Retinal pigment epithelial cell (primary cell): ENCODE data around the gene CPSF3.

Experiments used
- DNase-seq: peaks from one replicate; pipeline ENCODE4 v3.0.0-alpha.2; 2010; ENCODE audit warnings: low read depth
- H3K4me3 ChIP-seq: 2 replicates; pipeline ENCODE4 v1.5.1; 2011; ENCODE audit warnings: mild to moderate bottlenecking, low read length, control low read depth, moderate library complexity
- TF ChIP-seq, protein P1 (sequence below): conservative IDR thresholded peaks from 2 replicates; pipeline ENCODE4 v1.5.1; 2011; ENCODE audit warnings: low read depth, low read length, control low read depth, inconsistent platforms

Gene CPSF3

DNA sequence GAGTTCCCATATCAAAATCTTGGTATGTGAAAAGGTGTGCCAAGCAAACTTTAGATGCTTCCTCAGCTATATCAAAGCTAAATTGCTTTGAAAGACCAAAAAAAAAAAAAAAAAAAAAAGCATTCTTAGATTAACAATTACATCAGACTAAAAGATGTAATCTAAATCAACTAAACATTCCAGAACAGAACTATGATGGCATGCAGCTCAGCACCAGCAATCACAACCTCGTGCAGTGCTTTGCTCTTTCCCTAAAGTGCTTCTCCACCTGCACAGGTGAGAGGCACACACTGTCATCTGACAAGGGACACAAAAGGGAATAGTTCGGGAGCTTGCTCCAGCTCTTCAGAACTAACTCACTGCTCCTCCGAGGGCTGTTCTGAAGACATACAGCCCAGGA, 94.7 kb downstream of the CPSF3 start:
- no peak for DNase-seq
- TF ChIP-seq, protein P1, sequence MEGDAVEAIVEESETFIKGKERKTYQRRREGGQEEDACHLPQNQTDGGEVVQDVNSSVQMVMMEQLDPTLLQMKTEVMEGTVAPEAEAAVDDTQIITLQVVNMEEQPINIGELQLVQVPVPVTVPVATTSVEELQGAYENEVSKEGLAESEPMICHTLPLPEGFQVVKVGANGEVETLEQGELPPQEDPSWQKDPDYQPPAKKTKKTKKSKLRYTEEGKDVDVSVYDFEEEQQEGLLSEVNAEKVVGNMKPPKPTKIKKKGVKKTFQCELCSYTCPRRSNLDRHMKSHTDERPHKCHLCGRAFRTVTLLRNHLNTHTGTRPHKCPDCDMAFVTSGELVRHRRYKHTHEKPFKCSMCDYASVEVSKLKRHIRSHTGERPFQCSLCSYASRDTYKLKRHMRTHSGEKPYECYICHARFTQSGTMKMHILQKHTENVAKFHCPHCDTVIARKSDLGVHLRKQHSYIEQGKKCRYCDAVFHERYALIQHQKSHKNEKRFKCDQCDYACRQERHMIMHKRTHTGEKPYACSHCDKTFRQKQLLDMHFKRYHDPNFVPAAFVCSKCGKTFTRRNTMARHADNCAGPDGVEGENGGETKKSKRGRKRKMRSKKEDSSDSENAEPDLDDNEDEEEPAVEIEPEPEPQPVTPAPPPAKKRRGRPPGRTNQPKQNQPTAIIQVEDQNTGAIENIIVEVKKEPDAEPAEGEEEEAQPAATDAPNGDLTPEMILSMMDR, result no peak
- H3K4me3 ChIP-seq, result no peak overlapping the region

DNA sequence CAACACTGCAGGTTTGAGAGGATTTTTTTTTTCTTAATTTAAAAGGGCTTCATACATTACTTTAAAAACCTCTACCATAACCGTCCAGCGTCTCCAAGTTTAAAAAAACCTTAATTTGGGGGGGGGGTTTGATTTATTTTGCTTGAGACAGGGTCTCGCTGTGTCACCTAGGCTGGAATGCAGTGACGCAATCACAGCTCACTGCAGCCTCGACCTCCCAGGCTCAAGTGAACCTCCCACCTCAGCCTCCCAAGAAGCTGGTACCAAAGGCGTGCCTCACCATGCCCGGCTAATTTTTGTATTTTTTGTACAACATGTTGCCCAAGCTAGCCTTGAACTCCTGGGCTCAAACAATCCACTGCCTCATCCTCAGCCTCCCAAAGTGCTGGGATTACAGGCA, 95.3 kb downstream of the CPSF3 start:
- DNase-seq, result no peak
- TF ChIP-seq, protein P1, result no peak
- H3K4me3 ChIP-seq, result no peak overlapping the region

DNA sequence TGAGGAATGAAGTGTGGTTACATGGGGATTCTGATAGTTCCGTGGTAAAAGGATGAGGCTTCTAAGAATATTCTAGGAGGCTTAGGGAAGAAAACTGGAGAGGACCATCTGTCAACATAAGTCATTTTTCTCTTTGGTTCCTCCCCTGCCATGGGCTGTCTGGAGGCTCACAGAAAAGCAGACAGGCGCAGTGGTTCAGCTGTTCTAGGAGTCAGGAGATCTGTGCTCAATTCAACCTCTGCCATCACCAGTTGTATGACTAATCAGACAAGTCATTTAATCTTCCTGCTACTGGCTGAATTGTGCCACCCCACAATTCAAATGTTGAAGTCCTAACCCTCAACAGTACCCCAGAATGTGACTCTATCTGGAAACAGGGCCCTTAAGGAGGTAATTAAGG, 95.8 kb downstream of the CPSF3 start:
- TF ChIP-seq, protein P1, result no peak
- DNase-seq, result peak; percentile 15
- no peak overlapping the region for H3K4me3 ChIP-seq
